GM12865 (cell line): ENCODE results near the gene EDAR.

Experiments used
- DNase-seq: peaks from one replicate; pipeline ENCODE4 v3.0.0; 2010; ENCODE audit warnings: low read depth
- H3K4me3 ChIP-seq: 2 replicates; pipeline ENCODE4 v1.5.1; 2011; ENCODE audit warnings: mild to moderate bottlenecking, low read depth, low read length, control low read depth
- TF ChIP-seq, protein P1 (sequence below): IDR thresholded peaks from 2 replicates; pipeline ENCODE4 v1.5.1; 2011; ENCODE audit warnings: low read length, control low read depth, low read depth, inconsistent platforms; ENCODE audit not compliant: insufficient read depth; ENCODE audit errors: missing control alignments

Gene EDAR

DNA sequence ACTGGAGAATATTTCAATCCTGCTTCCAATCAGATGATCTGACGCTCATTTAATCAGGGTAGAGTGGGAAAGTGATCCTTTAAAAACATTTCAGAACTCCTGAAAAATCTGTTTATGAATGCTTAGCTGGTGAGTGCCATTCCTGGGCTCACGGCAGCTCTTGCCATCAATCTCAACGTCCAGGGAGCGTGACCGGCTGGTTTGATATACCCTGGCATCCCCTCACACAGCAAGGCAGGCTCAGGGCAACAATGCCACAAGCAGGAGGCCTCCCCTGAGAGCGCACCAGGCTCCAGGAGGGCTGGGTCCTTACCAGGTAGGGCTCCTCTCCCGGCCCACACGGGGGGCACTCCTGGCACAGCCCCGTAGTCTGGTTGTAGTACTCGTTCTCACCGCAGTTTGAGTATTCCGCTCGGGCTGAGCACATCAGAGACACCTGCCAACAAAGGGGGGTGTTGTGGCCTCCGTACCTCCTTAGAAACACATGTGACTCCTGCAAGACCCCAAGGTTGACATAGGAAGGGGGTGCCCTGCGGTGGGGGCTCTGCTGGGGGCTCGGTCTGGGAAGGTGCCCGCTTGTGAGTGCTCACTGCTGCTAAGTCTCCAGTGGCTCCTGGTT lies 59.1 kb downstream of the EDAR start:
- TF ChIP-seq, protein P1, sequence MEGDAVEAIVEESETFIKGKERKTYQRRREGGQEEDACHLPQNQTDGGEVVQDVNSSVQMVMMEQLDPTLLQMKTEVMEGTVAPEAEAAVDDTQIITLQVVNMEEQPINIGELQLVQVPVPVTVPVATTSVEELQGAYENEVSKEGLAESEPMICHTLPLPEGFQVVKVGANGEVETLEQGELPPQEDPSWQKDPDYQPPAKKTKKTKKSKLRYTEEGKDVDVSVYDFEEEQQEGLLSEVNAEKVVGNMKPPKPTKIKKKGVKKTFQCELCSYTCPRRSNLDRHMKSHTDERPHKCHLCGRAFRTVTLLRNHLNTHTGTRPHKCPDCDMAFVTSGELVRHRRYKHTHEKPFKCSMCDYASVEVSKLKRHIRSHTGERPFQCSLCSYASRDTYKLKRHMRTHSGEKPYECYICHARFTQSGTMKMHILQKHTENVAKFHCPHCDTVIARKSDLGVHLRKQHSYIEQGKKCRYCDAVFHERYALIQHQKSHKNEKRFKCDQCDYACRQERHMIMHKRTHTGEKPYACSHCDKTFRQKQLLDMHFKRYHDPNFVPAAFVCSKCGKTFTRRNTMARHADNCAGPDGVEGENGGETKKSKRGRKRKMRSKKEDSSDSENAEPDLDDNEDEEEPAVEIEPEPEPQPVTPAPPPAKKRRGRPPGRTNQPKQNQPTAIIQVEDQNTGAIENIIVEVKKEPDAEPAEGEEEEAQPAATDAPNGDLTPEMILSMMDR, result no peak
- no peak overlapping the region for H3K4me3 ChIP-seq
- DNase-seq, result no peak

DNA sequence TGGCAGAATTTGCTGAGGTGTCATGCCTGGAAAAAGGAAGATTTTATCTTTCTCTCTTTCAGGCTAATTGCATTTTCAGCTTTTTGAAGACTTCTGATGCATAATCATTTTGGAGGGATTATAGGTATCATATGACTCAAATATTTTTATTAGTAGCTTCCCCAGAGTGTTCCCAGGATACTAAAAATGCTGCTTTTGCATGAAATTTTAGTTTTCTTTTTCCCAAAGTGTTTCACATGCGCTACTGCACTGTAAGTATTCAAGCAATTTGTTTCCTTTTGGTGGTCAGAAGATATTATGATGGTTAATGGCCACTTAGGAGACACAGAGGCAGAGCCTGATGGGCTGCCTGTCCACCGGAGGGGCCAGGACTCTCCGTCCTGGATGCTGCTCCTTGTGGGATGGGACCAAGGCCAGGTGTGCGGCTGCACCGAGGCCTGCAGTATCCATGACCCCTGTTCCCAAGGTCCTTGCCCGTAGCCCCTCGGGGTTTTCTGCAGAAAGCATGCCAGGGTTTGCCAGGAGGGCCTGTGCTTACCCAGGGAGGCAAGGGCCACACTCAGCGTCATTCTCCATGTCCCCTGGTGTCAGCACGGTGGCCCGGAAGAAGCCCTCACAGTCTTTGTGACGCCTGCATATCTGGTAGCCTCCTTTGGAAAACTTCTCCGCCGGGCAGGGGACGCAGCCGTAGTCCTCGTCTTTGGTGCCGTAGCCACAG lies 60.2 kb downstream of the EDAR start:
- TF ChIP-seq, protein P1, result no peak
- DNase-seq, result no peak

DNA sequence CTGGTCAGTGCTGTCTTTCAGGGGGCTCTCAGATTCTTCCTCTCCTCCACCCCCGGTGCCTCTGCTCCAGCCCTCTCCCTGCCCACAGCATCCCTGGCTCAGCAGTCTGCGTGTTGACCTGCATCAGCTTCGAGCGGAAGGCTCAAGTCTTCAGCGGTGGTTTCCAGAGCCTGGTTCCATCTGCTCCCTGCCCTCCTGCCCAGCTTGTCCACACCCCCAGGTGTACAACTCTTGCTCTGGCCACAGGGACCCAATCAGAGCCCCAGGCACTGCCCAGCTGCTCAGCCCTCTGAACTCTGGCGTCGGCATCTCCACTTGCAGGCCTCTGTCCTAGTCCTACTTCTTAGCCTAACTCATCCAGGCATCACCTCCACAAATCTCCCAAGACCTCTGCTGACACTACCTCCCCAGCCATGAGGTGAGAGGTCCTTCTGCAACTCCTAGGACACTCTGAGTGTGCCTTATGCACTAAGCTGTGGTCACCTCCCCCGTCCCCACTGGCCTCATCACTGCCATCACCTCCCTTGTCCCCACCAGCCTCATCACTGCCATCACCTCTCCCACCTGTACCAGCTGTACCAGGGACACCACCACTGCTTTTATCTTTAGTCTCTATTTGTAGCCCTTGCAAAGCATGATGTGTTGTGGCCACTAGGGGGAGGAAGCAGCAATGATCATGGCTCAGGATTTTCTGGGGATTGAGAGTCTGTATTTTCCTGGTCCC lies 60.9 kb downstream of the EDAR start:
- H3K4me3 ChIP-seq, result no peak overlapping the region
- peak; percentile 41 for DNase-seq
- TF ChIP-seq, protein P1, result peak; percentile 80

More for the DNA sequence above, 60.2 kb downstream of the EDAR start:
- no peak overlapping the region for H3K4me3 ChIP-seq

DNA sequence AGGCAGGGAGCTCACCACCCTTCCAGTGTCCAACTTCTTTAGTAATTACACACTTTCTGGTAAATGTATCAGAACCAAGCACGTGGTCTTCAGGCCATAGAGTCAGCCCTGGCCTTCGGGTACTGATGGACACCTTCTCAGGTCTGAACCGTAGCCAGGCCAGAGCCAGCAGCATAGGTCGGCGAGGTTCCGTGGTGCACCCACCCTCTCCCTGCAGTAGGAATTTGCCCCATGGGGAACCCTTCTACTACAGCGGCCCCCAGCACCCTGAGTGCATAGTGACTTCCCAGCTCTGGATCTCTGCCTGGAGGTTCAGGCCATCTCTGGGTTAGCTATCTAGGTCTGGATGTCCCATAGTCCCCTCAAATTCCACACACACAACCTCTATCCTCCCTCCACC lies 61.6 kb downstream of the EDAR start:
- TF ChIP-seq, protein P1, result no peak
- H3K4me3 ChIP-seq, result no peak overlapping the region
- no peak for DNase-seq

DNA sequence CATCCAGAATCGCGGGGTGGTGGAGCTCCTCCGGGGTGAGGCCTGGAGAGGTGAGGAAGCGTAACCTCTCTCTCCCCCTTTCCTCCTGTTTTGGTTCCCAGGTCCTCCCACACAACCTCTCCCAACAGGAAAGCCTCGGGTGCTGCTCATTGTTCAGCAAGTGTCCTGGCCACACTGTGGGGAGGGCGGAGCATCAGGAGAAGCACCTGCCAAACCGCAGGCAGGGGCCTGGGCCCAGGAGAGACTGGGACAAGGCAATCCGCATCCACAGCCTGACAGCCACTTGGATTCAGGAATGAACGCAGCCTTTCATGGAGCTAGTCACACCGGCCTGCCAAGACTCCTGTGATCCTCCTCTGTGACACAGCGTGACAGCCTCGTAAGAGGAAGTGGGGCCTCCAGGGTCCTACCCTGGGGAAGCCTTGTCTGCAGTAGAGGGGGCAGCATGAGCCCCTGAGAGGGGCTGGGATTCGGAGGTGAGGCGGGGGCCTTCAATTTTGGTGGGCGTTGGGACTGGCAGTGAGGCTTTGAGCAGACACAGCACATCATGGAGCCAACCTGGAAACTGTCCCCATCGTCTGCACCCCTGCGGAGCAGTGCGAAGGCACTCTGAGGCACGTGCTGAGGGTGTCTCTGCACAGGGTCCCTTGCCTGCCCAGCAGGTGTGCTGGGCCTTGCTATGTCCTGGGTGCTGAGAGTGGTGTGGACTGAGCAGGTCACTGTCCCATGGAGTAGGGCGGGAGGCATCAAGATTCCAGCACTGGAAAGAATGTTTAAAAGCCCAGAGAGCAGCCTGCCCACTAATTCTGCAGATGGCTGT lies 62.2 kb downstream of the EDAR start:
- H3K4me3 ChIP-seq, result no peak overlapping the region
- TF ChIP-seq, protein P1, result no peak
- no peak for DNase-seq

DNA sequence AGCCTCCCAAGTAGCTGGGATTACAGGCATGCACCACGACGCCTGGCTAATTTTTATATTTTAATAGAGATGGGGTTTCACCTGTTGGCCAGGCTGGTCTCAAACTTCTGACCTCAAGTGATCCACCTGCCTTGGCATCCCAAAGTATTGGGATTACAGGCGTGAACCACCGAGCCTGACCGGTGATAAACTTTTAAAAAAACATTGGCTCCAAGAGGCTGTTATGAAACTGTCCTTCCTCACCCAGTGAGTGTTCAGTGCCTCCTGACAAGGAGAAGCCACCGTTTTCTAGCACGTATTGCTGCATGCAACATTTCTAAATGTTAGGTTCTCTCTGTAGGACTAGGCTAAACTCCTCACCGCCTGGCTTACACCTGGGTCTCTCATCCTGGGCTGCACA lies 63.3 kb downstream of the EDAR start:
- TF ChIP-seq, protein P1, result no peak
- DNase-seq, result no peak
- no peak overlapping the region for H3K4me3 ChIP-seq
